ENCODE data around the gene OR5B3.
"Not testable (repeated sequence)": the region's sequence is repeated elsewhere in the genome, so short reads cannot be mapped to it uniquely, and the experiment has no call there.

OR5B3 gene

DNA sequence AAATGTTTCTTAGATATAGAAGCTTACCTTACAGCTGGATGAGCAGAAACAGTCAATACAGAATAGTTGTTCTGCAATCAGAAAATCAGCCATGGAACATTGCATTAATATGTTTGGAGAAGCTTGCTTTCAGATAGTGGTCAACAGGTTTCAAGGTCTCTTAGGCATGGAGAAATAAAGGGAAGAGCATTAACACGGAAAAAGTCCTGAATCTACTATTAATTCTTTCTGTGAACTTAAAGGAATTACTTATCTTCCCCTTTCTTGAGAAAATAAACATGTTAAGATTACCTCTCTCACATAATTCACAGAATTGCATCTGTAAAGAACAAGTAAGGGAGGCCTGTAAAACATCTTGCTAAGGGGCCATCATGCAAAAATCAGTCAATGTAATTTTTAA lies at the start of gene OR5B3:
Gene OR5B3 (minus strand): TSS at position 101 of the 400 bp plus-strand sequence. CDS start 3,465 bp downstream, outside the sequence.
- in situ Hi-C loops (cut with HindIII; ENCODE audit: low sequenced_read_pairs): no loop called here

DNA sequence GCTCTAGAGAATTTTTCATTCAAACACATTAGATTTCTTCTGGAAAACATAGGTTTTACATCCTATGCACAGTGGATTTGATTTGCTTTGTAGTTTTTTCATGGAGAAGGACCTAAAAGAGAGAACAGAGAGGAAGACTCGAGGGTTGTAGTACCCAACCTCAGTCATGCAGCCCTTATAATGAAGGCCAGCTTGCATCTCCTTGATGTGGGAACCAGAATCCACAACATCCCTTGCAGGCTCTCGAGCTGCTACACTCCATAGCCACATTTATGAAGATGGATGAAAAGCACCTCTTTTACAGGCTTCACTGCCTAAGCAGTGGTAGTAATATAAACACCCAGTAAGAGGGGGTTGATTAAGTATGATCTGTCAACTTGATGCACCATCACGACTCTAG lies 44.9 kb upstream of the OR5B3 start:
- in situ Hi-C loops (cut with HindIII; ENCODE audit: low sequenced_read_pairs): no loop called here

DNA sequence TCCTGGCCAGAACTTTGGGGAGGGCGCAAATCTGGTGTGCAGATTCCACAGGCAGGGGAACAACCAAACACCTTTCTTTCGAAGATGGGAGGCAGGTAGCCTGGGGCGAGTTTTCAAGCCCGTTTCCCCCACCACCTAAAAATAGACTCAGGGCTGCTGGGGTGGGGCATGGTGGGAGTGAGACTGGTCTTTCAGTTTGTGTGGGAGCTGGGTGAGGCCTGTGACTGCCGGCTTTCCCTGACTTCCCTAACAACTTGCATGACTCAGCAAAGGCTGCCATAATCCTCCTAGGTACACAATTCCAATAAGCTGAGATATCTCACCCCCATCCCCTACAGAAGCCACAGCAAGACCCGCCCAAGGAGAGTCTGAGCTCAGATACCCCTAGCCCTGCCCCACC lies 39.6 kb upstream of the OR5B3 start:
- in situ Hi-C loops (cut with HindIII; ENCODE audit: low sequenced_read_pairs): no loop called here

DNA sequence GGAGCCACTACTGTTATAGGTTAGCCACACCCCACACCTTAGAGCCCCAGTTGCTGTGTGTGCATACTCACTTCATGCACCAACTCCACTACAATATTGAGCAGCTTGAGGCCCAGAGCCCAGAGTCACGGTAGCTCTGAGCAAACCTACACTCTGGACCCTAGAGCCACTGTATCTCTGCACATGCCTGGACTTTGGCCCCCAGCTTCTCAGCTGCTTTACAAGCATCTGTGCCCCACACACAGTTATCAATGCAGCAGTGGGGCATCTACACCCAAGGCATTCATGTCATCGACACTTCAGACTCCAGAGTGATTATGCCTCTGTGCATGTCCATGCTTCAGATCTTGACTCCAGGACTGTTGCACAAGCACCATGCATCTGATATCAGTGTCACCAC lies 37.6 kb upstream of the OR5B3 start:
- in situ Hi-C loops (cut with HindIII; ENCODE audit: low sequenced_read_pairs): no loop called here

DNA sequence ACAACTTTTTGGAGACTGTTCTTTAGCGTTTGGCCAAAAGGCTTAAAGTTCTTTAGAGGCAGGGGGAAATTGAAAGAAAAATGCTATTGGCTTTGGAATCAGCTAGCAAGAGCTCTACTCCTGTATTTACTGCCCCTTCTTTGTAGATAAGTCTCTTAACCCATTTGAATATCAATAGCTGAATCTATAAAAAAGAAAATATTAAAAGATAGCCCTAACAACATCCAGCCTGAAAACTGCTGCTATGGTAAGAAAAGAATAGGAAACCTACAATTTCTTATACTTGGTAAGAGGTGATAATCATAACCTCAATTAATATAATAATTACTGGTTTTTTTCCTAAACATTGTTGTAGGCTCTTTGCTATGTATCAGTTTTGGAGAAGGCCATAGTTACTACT lies 35.5 kb upstream of the OR5B3 start, which contains the start of gene OR5B12:
Gene OR5B12 (minus strand): TSS at position 101 of the 400 bp plus-strand sequence. CDS start 2,085 bp downstream, outside the sequence.
- in situ Hi-C loops (cut with HindIII; ENCODE audit: low sequenced_read_pairs): no loop called here

DNA sequence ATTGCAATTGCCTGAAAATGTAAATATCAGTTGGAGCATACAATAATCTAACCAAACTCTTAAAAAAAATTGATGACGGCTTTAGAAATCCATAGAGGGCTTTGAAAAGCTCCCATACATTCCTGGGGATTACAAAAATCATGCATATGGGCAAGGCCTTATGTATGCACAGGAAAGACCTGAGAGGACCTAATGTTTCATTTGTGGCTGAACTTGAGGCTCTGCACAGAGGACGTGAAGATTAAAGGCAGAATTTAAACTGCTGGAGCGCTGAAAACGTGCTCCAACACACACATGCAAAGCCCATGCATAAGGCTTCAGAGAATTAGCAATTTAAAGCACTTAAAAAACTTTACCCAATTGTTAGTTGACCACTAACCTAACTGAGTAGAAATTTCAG lies 31.8 kb upstream of the OR5B3 start:
- in situ Hi-C loops (cut with HindIII; ENCODE audit: low sequenced_read_pairs): no loop called here

DNA sequence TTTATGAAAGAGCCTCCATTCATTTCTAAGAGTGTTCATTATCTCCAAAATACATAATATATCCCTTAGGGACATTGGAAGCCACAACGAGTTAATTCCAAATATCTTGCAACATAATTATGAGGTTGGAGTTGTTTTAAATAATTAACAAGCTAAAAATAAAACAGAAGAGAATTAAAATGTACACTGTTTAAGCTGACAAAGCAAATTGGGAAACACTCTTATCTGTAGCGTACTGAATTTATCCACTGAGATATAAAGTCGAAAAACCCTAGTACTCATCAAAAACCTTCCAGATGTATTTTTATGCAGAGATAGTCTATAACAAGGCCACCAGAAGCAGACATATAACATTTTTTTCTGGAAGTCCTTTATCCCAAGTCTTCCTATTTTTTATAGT lies 27.5 kb upstream of the OR5B3 start:
- in situ Hi-C loops (cut with HindIII; ENCODE audit: low sequenced_read_pairs): no loop called here

DNA sequence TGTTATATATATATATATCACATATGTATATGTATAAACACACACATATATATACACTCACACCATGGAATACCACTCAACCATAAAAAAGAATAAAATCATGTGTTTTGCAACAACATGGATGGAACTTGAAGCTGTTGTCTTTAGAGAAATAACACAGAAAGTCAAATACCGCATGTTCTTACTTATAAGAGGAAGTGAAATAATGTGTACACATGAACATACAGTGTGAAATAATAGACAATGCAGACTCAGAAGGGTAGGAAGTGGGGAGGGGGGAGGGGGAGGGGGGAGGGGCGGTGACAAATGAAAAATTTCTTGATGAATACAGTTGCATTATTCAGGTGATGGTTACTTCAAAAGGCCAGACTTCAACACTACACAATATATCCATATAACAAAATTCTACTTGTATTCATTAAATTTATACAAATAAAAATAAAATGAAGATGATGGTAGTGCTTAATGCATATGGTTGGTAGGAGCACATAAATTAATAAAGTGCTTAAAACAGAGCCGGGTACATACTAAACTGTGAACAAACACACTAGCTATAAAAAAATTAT lies 27.0 kb upstream of the OR5B3 start:
- in situ Hi-C loops (cut with HindIII; ENCODE audit: low sequenced_read_pairs): no loop called here

DNA sequence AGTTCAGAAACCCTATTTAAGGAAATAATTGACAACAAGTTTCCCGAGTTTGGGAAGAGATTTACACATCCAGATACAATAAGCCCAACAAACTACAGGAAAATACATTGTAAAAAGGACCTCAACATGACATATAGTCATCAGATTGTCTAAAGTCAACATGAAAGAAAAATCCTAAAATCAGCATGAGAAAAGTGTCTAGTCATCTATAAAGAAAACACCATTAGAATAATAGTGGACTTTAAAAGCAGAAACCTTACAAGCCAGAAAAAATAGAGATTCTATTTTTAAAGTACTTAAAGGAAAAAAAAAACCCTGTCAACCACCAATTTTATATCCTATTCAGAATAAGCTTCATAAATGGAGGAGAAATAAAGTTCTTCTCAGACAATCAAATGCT lies 22.6 kb upstream of the OR5B3 start:
- in situ Hi-C loops (cut with HindIII; ENCODE audit: low sequenced_read_pairs): no loop called here

DNA sequence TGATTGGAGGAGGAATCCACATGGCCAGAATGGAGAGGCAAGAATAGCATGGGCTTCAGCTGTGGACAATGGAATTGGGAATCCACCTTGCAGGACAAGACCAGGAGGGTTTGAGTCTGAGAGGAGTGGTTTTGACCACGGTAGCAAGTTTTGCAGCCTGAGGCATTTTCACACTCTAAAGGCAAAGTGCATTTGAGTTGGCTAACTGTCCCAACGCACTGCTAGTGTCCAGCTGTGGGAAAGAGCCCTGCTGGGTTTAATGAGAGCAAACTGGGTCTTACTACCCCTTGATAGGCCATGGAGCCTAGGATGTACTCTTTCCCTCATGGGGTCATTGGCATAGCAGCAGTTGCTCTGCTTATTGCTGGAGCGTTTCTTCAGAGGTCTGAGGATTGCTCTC lies 21.3 kb upstream of the OR5B3 start, which contains the start of gene OR5B2:
Gene OR5B2 (minus strand): TSS at position 101 of the 400 bp plus-strand sequence. CDS start 4,860 bp downstream, outside the sequence.
- in situ Hi-C loops (cut with HindIII; ENCODE audit: low sequenced_read_pairs): no loop called here

DNA sequence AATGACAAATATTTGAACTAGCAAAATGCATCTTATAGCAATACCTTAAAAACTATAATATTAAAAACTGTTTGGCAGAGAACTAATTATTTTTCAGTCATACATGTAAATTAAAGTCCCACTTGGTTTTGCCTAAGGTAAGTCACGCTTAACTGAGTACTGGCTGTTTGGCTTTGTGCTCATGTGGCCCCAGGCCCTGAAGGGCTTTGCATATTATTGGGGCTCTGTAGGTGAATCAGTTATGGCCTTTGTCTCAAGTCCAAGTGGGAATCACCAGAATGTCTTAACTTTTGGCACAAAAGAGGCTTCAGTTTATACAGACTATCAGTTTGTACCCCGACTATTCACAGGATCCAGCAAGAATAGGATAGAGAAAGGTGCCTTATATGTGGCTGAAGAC lies 7.1 kb downstream of the OR5B3 start:
- in situ Hi-C loops (cut with HindIII; ENCODE audit: low sequenced_read_pairs): not testable (repeated sequence)

DNA sequence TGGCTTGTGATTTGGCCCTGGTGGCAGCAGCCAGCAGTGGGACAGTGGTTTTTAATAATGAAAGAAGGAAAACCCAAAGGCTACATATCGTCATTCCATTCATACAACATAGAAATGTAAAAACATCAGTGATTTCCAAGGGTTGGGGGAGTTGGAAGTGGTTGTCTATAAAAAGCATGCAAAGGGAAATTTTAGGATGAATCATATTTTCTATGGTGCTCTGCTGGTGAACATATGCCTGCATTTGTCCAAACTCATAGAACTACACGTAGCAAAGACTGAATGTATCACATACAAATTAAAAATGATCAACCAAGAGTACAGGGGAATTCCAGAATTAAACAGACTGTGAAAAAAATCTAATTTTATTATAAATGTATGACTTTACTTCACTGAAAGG lies 11.1 kb downstream of the OR5B3 start:
- in situ Hi-C loops (cut with HindIII; ENCODE audit: low sequenced_read_pairs): no loop called here

DNA sequence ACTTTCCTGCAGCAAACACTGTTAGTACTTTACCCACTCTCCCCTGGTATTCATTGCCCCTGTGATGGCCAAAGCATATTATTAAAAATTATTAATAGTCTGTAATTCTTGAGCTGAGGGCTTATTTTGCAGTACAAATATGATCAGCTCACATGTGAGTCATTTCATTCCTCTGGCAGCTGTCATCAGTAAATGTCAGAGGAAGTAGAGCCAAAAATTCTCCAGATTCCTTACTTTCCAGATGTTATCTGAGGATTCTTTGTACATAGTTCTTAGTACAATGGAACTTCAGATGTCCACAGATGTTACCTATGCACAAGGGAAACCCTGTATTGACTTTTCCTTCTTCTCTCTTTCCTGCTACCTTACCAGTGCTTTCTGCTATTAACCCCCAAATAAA lies 12.5 kb downstream of the OR5B3 start:
- in situ Hi-C loops (cut with HindIII; ENCODE audit: low sequenced_read_pairs): no loop called here

DNA sequence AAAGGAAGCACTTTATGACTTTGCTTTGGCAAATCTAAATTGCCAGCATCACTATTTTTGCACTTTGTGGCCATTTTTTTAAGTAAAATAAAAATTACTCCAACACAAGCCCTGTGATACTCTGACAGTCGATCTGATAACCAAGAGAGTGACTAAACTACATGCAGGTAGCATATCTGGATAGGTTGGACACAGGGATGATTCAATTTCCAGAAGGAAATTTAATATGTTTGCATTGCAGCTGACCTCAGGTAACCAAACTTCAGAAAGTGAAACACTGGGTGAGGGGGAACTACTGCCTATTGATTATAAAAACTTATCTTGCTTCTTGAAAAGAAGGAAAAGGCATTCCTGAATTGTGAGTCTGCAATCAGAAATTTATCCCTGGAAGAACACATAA lies 13.9 kb downstream of the OR5B3 start:
- in situ Hi-C loops (cut with HindIII; ENCODE audit: low sequenced_read_pairs): no loop called here

DNA sequence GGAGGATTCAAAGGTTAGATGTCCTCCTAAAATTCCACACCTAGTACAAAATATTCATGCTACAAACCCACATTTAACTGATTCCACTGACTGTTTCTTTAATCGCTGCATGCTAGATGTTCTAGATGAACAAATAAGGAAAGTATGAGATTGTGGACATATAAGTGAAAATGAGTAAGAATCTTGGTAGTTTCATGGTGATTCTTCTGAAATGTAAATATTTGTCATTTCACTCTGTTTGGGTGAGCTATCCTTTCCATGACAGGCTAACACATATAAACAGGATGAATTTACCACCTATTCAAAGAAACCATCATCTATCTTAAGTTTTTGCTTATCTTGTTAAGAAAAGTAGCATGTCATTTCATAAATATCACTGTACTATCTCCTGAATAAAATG lies 14.8 kb downstream of the OR5B3 start:
- in situ Hi-C loops (cut with HindIII; ENCODE audit: low sequenced_read_pairs): no loop called here

DNA sequence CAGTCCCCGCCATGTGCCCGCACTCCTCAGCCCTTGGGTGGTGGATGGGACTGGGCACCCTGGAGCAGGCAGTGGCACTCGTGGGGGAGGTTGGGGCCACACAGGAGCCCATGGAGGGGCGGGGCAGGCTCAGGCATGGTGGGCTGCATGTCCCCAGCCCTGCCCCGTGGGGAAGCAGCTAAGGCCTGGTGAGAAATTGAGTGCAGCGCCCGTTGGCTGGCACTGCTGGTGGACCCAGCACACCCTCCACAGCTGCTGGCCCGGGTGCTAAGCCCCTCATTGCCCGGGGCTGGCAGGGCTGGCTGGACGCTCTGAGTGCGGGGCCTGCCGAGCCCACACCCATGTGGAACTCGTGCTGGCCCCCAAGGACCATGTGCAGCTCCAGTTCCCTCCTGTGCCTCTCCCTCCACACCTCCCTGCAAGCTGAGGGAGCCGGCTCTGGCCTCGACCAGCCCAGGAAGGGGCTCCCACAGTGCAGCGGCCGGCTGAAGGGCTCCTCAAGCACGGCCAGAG lies 16.1 kb downstream of the OR5B3 start:
- in situ Hi-C loops (cut with HindIII; ENCODE audit: low sequenced_read_pairs): no loop called here

DNA sequence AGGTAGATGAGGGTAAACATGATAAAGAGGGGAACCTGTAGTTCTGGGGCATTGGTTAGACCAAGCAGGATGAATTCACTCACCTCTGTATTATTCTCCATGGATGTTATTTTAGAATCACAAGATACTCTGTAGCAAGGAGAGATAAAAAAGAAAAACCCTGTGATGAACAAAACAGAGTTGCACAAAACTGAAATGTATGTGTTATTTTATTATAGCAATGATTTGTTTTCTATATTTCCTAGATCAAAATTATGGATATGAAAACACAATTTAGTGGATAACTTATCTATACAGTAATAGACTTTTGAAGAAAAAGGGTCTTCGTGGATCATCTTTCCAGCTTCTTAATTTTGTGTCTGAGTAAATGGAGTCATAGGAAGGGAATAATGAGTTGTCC lies 47.7 kb downstream of the OR5B3 start, which contains the start of gene OR5B17:
Gene OR5B17 (minus strand): TSS at position 101 of the 400 bp plus-strand sequence. CDS start 0 bp downstream, at position 101.
- in situ Hi-C loops (cut with HindIII; ENCODE audit: low sequenced_read_pairs): no loop called here

DNA sequence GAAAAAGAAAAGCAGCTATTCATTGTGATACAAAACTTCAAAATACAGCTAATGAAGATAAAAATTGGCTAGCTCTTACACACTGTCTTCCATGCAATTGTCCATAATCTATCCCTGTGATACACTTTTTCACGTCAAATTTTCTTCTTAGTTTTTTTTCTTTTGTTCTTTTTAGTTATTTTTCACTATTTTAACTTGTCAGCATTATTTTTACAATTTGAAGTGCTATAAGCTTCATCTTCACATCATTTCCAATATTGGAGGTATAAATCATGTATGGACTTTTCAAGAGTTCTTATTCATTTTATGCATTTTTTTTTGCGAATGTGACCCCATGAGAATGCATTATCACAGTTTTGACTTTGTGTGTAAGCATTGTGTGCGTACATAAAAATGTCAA lies 51.9 kb downstream of the OR5B3 start:
- in situ Hi-C loops (cut with HindIII; ENCODE audit: low sequenced_read_pairs): no loop called here

Measured in endothelial cell of hepatic sinusoid (primary cell).